Lower leg skin (tissue), 3 donors: ENCODE results near the gene SIL1.

Experiments used
- POLR2A ChIP-seq, 2 donors: fragments of 450-650 bp; IDR thresholded peaks; one replicate each; pipeline ENCODE4 v1.6.1; 2016 to 2017; ENCODE audit warnings: antibody characterized with exemption in 2 of 2, mild to moderate bottlenecking in 1 of 2, moderate library complexity in 1 of 2
- TF ChIP-seq, protein P1 (sequence below), 3 donors: fragments of 450-650 bp; IDR thresholded peaks; one replicate each; pipeline ENCODE4 v1.5.1; 2016; ENCODE audit warnings: antibody characterized with exemption in 3 of 3, mild to moderate bottlenecking in 3 of 3, moderate library complexity in 2 of 3

DNA sequence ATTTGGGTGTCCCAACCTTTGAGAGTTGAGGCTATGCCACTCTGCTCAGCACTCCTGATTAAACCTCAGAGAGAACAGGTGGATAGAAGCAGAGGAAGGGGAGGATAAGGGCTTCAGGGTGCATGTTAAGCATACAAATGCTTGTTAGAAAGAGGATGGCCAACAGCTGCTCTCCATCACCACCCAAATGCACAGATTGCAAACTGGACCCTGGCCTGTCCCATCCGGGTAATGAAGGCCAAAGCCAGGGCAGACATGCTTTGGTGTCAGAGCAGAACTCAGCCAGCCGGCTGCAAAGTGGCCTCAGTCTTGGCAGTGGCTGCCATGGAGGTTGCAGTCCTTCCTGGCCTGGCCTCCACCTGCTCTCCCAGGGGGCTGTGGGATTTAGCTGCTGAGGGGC, 84.3 kb downstream of the SIL1 start:
- TF ChIP-seq, protein P1, sequence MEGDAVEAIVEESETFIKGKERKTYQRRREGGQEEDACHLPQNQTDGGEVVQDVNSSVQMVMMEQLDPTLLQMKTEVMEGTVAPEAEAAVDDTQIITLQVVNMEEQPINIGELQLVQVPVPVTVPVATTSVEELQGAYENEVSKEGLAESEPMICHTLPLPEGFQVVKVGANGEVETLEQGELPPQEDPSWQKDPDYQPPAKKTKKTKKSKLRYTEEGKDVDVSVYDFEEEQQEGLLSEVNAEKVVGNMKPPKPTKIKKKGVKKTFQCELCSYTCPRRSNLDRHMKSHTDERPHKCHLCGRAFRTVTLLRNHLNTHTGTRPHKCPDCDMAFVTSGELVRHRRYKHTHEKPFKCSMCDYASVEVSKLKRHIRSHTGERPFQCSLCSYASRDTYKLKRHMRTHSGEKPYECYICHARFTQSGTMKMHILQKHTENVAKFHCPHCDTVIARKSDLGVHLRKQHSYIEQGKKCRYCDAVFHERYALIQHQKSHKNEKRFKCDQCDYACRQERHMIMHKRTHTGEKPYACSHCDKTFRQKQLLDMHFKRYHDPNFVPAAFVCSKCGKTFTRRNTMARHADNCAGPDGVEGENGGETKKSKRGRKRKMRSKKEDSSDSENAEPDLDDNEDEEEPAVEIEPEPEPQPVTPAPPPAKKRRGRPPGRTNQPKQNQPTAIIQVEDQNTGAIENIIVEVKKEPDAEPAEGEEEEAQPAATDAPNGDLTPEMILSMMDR (IDR thresholded peaks at IDR 0.05) = no peak
- no peak for TF ChIP-seq POLR2A (IDR thresholded peaks at IDR 0.05)
